GM18517 (cell line): Measurements from ENCODE around the gene SMG9.

Experiments
- ATAC-seq: cut with Tn5 transposase; IDR thresholded peaks from one replicate; pipeline ENCODE4 v1.9.1; 2021; ENCODE audit warnings: mild to moderate bottlenecking, moderate library complexity; ENCODE audit not compliant: unreplicated experiment

SMG9 gene, protein sequence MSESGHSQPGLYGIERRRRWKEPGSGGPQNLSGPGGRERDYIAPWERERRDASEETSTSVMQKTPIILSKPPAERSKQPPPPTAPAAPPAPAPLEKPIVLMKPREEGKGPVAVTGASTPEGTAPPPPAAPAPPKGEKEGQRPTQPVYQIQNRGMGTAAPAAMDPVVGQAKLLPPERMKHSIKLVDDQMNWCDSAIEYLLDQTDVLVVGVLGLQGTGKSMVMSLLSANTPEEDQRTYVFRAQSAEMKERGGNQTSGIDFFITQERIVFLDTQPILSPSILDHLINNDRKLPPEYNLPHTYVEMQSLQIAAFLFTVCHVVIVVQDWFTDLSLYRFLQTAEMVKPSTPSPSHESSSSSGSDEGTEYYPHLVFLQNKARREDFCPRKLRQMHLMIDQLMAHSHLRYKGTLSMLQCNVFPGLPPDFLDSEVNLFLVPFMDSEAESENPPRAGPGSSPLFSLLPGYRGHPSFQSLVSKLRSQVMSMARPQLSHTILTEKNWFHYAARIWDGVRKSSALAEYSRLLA

DNA sequence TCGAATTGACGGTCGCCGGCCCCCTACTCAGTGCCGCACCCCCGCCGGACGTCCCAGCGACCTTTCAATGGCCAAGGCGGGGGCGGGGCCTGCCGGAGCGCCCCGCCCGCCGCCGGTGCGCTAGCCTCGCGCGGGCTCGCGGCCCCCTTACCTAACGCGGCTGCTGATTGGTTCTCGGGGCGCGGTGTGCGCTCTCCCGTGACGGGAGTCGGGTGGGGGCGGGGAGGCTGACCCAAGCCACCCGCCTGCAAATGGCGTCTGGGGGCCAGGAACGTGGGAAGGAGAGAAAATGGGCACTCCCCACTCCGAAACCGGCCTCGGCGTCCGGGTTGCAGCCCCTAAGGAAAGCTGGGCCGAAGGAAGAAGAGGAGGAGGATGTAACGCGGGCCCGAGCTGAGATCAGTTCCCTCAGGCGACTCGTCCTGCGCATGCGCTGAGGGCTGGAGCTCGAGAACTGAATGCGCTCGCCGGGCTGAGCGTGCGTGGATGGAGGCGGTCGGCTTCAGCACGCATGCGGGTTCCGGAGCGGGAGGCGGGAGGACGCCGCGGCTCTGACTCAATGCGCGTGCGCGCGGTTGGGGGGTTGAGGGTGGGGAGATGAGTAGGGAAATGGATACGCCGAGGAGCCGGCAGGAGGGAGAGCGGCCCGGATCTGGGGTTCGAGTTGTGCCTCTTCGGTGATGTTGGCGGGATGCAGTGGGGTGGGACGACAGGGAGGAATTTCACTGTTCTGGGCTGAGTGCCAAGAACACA is at the start of gene SMG9:
SMG9 (minus strand) TSS at position 460 of the 753 bp plus-strand sequence. CDS start 4,221 bp downstream, outside the sequence.
- peak; percentile 45 for ATAC-seq

DNA sequence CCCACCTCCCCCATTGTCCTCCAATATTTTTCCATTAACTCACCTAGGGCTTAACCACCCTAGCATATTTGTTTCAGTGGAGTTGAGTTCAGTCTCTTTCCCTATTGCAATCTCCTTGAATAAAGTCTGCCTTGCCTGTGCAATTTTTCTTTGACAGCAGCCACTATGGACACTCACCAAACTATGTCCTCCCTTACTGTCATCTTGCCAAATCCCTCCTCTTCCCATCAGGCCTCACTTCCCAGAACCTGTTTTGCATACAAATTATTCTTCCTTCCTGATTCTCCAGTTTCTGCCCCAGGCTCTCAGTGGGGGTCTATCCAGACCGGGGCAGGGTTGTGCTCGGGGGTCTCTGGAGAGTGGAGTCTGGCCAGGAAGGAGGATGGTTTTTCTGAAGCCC is 49.7 kb upstream of the SMG9 start:
- ATAC-seq: no peak

DNA sequence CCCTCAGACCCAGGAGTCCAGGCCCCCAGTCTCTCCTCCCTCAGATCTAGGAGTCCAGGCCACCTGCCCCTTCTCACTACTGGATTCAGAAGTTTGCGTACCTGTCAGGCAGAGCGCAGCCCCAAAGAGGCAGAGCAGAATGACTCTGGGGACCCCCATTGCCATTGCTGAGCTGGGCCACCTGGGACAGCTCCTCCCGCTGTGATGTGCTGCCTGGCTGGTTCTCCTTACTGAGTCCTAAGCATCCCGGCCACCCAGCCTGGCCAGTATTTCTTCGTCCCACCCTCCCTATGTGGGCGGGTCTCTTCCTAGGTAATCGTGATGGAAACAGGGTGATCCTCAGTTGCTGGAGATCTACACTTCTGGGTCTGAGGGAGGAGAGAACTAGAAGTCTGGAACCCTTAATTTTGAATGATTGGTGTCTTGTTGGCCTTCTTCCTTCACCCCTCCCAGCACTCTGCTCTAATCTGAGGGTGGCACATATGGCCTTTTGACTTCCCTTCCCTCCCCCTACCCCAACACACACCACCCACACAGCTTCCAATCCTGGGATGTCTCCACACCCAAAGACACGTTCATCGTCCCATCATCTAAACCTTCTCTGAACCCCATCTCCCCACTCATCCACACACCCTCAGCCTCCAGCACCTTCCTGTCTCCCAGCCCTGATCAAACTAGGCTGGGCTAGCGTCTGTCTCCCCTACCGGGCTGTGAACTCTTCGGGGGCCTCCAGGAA is 47.6 kb upstream of the SMG9 start, which contains the start of gene LYPD5:
LYPD5 (minus strand) TSS at position 232 of the 736 bp plus-strand sequence; CDS start at position 165, 67 bp downstream.
- no peak for ATAC-seq

DNA sequence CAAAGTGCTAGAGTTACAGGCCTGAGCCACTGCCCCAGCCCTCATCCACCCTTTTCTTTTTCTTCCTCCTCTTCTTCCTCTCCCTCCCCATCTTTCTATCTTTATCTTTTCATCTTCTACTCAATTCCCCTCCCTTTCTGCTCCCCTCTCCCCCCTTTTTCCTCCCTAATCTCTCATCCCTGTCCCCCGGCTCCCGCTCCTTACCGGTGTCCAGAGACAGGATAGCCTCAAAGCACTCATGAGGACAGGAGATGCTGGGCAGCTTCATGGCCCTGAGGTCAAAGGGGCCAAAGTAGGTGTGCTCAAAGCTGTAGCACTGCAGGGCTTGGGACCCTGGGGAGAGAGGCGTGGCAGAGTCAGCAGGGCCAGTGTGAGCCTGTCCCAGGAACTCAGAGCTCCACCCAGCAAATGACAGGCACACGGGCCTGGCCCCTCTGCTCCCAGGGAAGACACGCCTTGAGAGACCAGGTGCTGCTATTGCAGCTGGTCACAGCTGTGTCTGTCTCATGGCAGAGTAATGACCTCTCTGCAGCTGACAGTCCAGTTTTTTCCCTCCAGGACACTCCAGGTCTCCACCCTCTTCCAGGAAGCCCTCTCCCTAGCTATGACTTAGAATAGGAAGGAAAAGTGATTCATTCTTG is 44.9 kb upstream of the SMG9 start:
- no peak for ATAC-seq

DNA sequence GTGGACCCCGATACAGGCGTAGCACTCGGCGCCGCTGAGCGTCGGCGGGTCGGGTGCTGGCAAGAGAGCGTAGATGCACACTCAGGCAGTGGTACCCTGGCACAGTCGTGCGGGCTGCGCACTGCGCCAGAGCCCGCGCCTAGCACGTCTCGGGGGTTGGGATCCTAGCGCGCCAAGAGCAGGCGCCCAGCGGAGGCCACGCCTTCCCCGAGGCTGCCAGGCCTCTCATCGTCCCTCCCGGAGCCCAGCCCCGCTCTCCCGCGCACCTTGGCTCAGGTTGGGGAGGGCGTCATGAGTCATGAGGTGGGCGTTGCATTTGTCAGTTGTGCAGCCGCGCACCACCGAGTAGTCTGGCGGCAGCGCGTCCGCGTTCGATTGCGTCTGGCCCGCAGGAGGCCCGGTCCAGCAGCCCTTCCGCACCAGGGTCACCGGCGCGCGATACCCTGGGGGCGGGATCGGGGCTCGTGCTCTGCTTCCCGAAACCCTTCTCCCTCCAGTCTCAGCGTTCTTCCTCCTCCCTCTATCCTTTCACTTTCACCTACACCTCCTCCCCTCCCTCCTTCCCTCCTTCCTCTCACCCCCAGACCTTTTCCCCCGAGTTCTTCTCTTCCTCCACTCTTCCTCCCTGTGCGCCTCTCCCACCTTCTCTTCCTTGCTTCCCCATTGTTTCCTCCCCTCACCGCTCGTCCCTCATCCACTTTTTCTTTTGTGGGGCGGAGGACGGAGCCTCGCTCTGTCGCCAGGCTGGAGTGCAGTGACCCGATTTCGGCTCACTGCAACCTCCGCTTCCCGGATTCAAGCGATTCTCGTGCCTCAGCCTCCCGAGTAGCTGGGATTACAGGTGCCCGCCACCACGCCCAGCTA is 44.0 kb upstream of the SMG9 start:
- ATAC-seq: no peak

DNA sequence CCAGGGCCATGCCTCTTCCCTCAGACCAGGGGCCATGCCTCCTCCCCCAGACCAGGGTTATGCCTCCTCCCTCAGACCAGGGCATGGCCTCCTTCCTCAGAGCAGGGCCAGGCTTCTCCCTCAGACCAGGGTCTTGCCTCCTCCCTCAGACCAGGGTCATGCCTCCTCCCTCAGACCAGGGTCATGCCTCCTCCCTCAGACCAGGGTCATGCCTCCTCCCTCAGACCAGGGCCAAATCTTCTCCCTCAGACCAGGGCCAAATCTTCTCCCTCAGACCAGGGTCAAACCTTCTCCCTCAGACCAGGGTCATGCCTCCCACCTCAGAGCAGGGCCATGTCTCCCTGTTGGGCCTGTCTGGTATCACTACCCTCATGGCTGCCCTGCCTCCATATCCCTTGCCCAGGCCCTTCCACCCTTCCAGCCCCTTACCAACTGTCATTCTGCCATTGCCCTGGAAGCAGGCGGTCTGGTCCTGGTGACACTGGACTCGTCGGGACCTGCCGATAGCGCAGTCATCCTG is 43.3 kb upstream of the SMG9 start:
- no peak for ATAC-seq

DNA sequence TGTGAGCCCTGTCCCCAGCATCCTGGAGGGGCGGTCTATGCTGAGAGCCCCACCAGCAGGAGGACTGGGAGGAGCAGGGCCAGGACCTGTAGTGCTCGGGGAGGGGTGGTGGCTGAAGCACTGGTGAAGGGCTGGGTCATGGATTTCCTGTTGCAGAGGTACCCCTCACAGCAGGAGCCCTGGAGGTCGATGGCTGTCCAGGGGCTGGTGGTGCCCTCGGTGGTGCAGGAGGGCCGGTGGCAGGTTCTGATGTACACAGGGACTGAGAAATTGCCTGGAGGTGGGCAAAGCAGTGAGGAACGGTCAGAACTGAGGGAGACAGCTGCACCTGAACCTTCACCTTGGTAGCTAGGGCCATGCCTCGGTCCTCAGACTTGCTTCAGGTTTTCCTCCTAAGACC is 42.8 kb upstream of the SMG9 start:
- no peak for ATAC-seq

DNA sequence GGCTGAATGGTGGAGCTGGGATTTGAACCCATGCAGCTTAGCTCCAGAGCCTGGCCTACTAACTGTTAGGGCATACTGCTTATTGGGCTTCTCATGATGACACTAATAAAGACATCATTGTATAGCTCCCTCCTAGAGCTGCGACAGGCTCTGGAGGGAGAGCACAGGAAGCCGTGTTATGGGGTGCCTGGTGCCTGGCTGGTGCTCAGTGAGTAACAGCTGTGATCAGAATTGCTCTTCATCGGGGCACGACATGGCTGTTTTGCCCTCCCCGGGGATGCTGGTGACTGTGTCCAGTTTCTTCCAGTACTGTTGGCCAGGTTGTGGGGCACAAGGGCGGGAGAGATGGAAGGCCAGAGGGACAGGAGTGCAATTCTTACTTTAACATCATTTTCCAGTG is 42.4 kb upstream of the SMG9 start:
- ATAC-seq: no peak

DNA sequence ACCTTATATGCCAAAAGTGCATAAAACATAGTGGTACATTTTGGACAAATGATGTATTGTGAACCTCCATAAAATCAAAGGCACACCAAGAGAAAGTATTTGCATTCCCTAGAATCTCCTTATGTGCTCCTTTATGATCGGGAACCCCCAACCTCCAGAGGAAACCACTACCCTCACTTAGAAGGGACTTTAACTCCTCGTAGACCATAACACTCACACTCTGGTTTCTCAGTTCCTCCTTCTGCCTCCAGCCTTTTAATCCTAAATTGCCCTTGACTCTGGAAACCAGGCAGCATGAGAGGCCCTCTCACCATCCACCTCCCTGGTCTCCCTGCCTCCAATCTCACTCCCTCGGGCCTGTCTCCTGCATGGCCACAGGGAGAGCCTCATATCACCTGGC is 35.8 kb upstream of the SMG9 start:
- no peak for ATAC-seq

DNA sequence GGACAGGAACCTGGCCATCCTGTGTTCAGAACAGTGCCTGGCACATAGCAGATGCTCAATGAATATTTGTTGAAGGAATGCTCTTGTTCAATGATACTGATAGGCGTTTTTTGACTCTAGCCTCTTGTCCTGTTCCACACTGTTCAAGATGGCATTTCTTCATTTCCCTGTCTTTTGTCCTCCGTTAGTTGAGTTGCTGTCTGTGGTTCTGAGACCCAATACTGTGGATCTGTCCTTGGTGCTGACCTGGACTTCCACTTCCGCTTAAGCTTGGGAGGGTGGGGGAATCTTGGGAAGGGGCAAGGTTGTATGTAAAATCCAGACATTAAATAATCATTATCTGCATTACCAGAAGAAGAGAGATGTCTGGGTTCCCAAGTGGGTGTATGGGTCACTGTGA is 34.3 kb upstream of the SMG9 start:
- ATAC-seq: no peak

DNA sequence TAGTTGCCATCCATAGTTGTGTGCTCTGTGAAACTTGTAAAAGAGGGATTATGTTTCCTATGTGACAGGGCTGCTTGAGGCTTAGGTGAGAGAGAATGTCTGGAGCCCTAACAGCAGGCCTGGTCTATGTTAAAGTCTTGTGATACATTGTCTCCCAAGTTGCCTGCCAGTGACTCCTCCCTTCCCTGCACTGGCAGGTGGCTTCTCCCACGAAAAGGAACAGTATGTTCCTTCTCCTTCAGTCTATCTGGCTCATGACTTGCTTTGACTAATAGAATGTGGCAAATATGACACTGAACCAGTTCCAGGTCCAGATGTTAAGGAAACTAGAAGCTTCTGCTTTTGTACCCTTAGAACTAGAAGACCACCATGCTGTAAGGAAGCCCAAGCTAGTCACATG is 31.9 kb upstream of the SMG9 start:
- no peak for ATAC-seq

DNA sequence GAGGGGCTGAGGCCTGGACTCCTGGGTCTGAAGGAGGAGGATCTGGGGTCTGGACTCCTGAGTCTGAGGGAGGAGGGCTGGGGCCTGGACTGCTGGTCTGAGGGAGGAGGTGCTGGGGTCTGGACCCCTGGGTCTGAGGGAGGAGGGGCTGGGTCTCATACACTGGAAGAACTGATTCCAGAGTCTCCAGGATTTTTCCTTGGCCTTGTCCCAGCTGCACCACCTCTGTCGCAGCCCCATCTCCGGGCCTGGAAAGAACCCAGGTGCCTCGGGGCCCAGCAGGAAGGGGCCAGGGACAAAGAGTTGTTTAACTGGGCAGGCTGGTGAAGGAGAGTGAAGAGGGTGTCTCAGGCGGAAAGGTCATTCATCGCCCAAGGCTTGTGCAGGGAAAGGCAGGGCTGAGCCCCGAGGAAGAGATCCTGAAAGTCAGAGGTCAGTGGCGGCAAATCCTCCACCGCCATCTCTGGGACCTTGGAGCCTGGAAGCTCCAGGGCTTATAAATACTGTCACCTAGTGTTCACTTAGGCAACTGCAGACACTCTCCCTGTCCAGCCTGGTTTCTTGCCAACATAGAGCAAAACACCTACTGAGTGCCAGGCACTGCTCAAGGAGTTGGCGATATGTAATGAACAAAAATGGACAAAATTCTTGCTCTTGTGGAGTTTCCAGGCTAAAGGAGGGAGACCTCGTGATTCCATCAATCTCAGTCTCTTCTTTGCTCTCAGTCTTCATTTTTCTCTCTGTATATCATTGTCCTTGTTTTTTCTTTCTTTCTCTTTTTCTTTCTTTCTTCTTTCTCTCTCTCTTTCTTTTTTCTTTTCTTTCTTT is 30.4 kb upstream of the SMG9 start:
- peak; percentile 45 for ATAC-seq

DNA sequence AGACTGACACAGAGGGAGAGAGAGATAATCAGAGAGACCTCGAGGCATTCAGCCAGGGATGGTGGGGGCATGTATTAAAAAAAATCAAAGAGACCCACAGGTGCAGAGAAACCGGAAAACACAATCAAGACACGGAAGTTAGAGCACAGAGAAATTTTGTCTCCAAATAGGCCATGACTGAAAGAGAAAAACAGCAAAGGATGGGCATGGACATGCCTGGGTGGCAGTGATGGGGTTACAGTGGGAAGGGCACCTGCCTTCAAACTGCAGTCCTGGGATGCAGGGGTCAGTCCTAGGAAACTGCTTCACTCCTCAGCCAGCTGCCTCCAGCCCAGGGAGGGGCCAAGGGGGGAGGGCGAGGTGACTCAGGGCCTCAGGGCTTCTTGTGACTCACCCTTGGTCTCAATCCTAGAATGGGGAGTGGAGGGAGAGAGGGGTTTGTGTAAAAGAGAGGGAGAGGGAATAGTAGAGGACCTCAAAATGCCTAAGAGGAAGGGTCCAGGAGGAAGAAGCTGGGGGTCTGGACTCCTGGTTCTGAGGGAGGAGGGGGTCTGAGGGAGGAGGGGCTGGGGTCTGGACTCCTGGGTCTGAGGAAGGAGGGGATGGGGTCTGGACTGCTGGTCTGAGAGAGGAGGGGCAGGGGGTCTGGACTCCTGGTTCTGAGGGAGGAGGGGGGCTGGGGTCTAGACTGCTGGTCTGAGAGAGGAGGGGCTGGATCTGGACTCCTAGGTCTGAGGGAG is 29.6 kb upstream of the SMG9 start:
- no peak for ATAC-seq

DNA sequence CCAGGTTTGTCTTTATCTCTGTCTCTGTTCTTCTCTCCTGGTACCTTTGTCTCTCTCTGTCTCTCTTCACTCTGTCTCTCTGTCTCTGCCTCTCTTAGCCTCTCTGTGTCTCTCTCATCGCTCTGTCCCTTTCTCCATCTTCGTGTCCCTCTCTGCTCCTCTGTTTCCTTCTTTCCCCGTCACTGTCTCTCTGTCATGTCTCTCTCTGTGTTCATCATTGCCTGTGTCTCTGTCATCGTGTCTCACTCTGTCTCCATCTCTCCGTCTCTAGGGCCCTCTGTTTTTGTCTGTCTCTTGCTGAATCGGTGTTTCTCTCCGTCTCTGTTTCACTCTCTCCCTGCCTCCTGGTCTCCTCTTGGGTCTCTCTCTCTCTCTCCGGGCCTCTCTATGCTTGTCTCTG is 28.9 kb upstream of the SMG9 start:
- ATAC-seq: no peak

DNA sequence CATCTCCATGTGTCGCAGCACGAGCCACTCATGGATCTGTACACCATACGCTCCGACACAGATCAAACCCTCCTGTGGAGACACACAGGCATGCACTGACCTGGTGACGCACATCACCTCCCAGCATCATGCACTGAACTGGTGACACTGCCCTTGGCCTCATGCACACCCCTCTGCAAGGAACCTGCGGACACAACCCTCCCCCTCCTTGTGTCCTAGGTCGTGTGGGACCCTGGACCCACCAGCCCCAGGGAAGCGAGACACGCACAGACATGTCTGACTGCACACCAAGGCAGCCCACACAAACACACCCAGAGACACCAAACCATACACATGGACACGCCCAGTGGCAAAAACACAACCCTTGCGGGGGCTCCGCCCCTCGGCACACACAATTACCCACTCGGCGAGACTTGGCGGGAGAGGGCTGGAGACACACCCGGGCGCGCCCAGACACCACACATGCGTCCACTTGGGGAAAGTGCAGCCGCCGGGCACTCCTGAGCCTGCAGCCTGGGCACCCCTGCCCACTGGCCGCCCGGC is 28.0 kb upstream of the SMG9 start:
- no peak for ATAC-seq

DNA sequence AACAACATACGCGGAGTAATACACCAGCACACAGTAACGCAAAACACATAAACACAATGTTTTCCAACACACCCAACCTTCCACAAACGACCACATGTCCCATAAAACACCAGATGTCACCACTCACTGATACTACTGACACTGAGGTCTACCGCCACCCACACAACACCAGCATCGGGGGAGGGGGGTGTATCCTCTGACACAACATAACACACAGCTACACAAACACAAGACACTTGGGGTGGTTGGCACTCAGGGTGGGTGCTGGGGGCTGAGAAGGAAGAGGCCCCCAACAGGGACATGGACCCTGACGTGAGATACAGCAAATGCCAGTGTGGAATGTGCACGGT is 27.5 kb upstream of the SMG9 start:
- ATAC-seq: no peak

DNA sequence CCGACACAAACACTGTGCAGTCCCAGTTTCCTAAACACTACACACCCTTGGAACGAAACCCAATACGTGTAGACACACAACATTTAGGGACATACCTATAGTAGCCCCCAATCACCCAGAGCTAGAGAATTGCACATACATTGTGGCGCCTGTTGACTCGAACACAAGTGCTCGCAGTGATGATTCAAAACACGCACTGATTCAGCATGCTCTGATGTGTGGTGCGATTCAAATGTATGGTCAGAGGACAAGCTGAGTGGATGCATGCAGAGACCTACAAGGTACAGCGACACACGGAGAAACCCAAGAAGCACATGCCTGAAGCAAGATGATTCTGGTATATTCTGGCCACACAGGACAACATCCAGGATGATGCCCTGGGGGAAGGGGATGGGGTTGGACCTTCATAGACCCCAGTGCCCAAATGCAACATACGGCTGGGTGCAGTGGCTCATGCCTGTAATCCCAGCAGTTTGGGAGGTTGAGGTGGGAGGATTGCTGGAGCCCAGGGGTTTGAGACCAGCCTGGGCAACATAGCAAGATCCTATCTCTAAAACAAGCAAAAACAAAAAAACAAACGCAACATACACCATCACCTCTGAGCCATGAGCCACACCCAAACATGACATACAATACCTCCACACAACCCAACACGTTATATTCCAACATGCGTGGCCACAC is 27.0 kb upstream of the SMG9 start:
- no peak for ATAC-seq
